Heart right ventricle (tissue), 16 donors: Measurements from ENCODE around the gene PPP6R3. TPM values are rescaled to one million over a fixed set of nuclear protein-coding genes. Genes with fewer than 3 reads are reported as not detected.

ENCODE experiments used
- ATAC-seq, 8 donors: fragments of 200-7000 bp; cut with Tn5 transposase; one replicate each; pipeline ENCODE4 v1.9.1; 2020; ENCODE audit warnings: mild to moderate bottlenecking in 8 of 8, moderate library complexity in 8 of 8, moderate number of reproducible peaks in 1 of 8
- DNase-seq, 2 donors: peaks; one replicate each; pipeline ENCODE4 v3.0.0-alpha.2; 2020
- H3K27ac ChIP-seq, 10 donors: fragments of 200-600 bp; sonication (generic) in 2 of 10; one replicate each; pipeline versions ENCODE4 v1.5.0 to v1.8.0; 2020 to 2022; ENCODE audit warnings: mild to moderate bottlenecking in 3 of 10
- H3K27me3 ChIP-seq, 7 donors: fragments of 200-600 bp; one replicate each; pipeline ENCODE4 v1.8.0; 2021 to 2022; ENCODE audit warnings: mild to moderate bottlenecking in 2 of 7
- H3K36me3 ChIP-seq, 9 donors: fragments of 200-600 bp; sonication (generic) in 1 of 9; one replicate each; pipeline versions ENCODE4 v1.5.0 to v1.8.0; 2020 to 2022; ENCODE audit warnings: mild to moderate bottlenecking in 2 of 9
- H3K4me1 ChIP-seq, 9 donors: fragments of 200-600 bp; sonication (generic) in 1 of 9; one replicate each; pipeline versions ENCODE4 v1.5.0 to v1.8.0; 2020 to 2022; ENCODE audit warnings: mild to moderate bottlenecking in 4 of 9
- H3K4me3 ChIP-seq, 10 donors: fragments of 200-600 bp; sonication (generic) in 2 of 10; one replicate each; pipeline versions ENCODE4 v1.5.0 to v1.8.0; 2020 to 2022; ENCODE audit warnings: mild to moderate bottlenecking in 7 of 10, moderate library complexity in 2 of 10
- H3K9me3 ChIP-seq, 11 donors: fragments of 200-600 bp in 10 of 11; sonication (generic) in 2 of 11; one replicate each; pipeline versions ENCODE4 v1.5.0 to v1.8.0; 2013 to 2022; ENCODE audit warnings: mild to moderate bottlenecking in 2 of 11, control low read depth in 1 of 11, moderate library complexity in 1 of 11
- WGBS, 2 donors: extraction: QIAGEN DNeasy Blood & Tissue Kit; methylation state at CpG; one replicate each; pipeline ENCODE4 v1.1.7; 2013; ENCODE audit warnings: inconsistent platforms in 1 of 2; 5-methylcytosine and 5-hydroxymethylcytosine counted together
- intact Hi-C, 10 donors: fragments of 100-400 bp; cut with DNase I; formaldehyde crosslinking; loops; one replicate each; pipeline versions ENCODE4 v1.11.1 to v1.14.2; 2022
- polyA plus RNA-seq, 2 donors: library from polyadenylated mRNA; stranded (reverse); fragments of 200-250 nt; gene quantifications; one replicate each; pipeline ENCODE4 v1.2.3, GENCODE V29; 2013
- total RNA-seq, 10 donors: library from RNA; stranded (reverse); fragmentation: NEBNext Ultra II Directional in 3 of 10; extraction: Animal tissue kit (Norgen Biotek cat#: 25700) in 3 of 10; gene quantifications; one replicate each; pipeline versions ENCODE4 v1.2.1 to v1.2.4, GENCODE V29; 2021 to 2023
- TF ChIP-seq, protein P1 (sequence below), 9 donors: fragments of 200-600 bp; sonication (generic) in 2 of 9; IDR thresholded peaks; one replicate each; pipeline versions ENCODE4 v1.5.0 to v1.8.0; 2021 to 2022; ENCODE audit warnings: antibody characterized with exemption in 9 of 9, mild to moderate bottlenecking in 5 of 9, moderate library complexity in 1 of 9
- donor health status: Arrhythmogenic right ventricular cardiomyopathy.
- donor health status: ischemic (EF 13 %, LVEDD 7.1; RV severe dilation, severe dysfunction).
- donor health status: healthy with polysubstance abuse.
- donor health status: DM: no; HTN: yes; CAD: no.
- donor health status: DM: no; HTN: no; CAD: no.
- donor health status: ischemic (EF 25% LVEDD 6.9; RV normal size, moderate dysfunction).
- donor health status: ischemic (EF 25% LVEDD 5.7; RV mildly dilated, moderate dysfunction).
- donor health status: healthy.
- donor health status: DM: yes; HTN: yes; CAD: no.
- donor health status: Ischemic cardiomyopathy.
- donor health status: ischemic (EF 35%, LVEDD 5.7; RV mildly dilated, moderate dysfunction).
- donor health status: nonischemic (EF 11% LVEDD 7.7; RV severe dilation, severe dysfunction).
- donor health status: DM: yes; HTN: yes; CAD: no.
- donor health status: PGD.
- donor health status: ischemic (EF 29% LVEDD 5.4; RV normal size, mild dysfunction).
- donor health status: nonischemic (EF 23%, LVEDD 6.1; RV moderate dilation, normal function).

PPP6R3 gene
- total and polyA plus RNA-seq, 12 donors: 18.4 to 98.1 (median 80.8) TPM

DNA sequence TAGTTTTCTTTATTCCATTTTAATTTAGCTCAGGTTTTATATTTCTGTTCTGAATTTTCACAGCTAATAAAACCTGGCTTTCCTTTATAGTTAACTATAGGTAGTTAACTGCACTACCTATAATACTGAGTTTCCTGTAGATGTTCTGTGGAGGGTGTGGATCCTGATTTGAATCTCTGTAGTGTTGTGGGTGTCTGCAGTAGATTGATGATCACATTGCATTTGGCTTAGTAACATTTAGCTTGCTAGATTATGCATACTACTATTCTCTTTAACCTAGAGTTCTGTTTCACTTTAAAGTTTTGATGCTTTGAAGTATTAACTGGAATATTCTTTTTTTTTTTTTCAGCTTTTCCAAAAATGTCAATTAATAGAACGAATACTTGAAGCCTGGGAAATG lies 110.1 kb downstream of the PPP6R3 start:
- no peak overlapping the region for H3K27ac ChIP-seq
- ATAC-seq (no peak), DNase-seq (no peak)
- H3K9me3 ChIP-seq: no peaks in the 10 kb centered on the region
- H3K36me3 ChIP-seq: peaks cover 0 to 99% (median 53%) of the 10 kb centered on the region in 9 donors
- WGBS, 2 donors: 86 to 97% methylated on average over 1 of the region's 1 CpG
- H3K4me1 ChIP-seq: peaks cover 0 to 31% (median 19%) of the 10 kb centered on the region in 9 donors
- H3K4me3 ChIP-seq: no peak overlapping the region
- TF ChIP-seq, protein P1, sequence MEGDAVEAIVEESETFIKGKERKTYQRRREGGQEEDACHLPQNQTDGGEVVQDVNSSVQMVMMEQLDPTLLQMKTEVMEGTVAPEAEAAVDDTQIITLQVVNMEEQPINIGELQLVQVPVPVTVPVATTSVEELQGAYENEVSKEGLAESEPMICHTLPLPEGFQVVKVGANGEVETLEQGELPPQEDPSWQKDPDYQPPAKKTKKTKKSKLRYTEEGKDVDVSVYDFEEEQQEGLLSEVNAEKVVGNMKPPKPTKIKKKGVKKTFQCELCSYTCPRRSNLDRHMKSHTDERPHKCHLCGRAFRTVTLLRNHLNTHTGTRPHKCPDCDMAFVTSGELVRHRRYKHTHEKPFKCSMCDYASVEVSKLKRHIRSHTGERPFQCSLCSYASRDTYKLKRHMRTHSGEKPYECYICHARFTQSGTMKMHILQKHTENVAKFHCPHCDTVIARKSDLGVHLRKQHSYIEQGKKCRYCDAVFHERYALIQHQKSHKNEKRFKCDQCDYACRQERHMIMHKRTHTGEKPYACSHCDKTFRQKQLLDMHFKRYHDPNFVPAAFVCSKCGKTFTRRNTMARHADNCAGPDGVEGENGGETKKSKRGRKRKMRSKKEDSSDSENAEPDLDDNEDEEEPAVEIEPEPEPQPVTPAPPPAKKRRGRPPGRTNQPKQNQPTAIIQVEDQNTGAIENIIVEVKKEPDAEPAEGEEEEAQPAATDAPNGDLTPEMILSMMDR (IDR thresholded peaks at IDR 0.05): no peak
- intact Hi-C loops: no loop called here
- H3K27me3 ChIP-seq: no peaks in the 10 kb centered on the region

DNA sequence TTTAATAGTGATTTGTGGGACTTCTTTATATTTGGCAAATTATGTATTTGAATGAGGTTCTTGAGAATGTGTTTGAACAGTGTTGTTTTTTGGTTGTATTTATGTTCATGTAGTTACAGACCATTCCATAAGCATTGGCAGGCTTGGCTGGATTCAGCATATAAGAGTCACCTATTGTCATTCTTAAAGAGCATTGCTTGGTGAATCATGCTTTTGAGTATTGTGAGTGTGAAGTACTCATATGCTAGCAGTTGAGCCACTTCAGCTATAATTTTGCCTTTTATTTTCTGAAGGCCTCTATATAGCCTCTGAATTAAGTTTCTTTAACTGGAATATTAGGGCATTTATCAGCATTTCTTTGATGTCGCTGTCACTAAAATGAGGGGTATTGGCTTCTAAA lies 113.8 kb downstream of the PPP6R3 start:
- peaks cover 0 to 45% (median 28%) of the 10 kb centered on the region in 9 donors for H3K4me1 ChIP-seq
- no peak for ATAC-seq
- H3K36me3 ChIP-seq: peaks cover 0 to 100% (median 51%) of the 10 kb centered on the region in 9 donors
- DNase-seq: no peak
- H3K9me3 ChIP-seq: no peaks in the 10 kb centered on the region
- H3K27ac ChIP-seq: no peak overlapping the region
- H3K4me3 ChIP-seq: no peak overlapping the region
- WGBS, 2 donors: 97% methylated on average over 1 of the region's 1 CpG
- intact Hi-C loops: no loop called here
- H3K27me3 ChIP-seq: no peaks in the 10 kb centered on the region
- TF ChIP-seq, protein P1 (IDR thresholded peaks at IDR 0.05): no peak

DNA sequence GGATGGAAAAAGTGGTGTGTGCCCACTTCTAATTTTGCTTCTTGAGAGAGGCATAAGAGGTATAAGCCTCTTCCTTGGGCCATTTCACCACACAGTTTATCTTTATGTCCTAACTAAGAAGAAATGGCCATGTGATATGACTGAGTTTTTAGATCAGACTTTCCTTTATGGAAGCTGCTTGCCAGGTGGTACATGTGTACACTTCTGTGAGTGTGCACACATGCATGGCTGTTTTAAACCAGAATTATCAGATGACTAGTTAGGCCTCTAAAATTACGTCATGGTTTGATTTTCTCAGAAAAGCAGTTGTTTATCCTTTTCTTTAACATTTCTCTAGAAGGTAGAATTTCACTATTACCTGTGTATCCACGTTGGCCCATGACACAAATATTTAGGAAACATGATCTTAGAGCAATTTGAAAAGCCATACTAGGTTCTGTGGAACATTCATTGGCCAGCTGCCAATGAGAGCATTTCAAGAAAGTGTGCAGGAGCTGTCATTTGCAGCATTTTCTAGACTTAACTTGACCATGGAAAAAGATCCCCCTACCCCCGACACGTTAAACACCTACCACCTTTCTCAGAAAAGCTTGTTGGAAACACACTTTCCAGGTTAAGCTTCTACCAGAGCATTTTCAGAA lies 114.6 kb downstream of the PPP6R3 start:
- H3K27ac ChIP-seq: no peak overlapping the region
- H3K4me1 ChIP-seq: peaks cover 0 to 45% (median 33%) of the 10 kb centered on the region in 9 donors
- H3K9me3 ChIP-seq: no peaks in the 10 kb centered on the region
- intact Hi-C loops: no loop called here
- ATAC-seq: no peak
- no peaks in the 10 kb centered on the region for H3K27me3 ChIP-seq
- H3K36me3 ChIP-seq: peaks cover 0 to 100% (median 51%) of the 10 kb centered on the region in 9 donors
- TF ChIP-seq, protein P1 (IDR thresholded peaks at IDR 0.05): no peak
- no peak for DNase-seq
- H3K4me3 ChIP-seq: no peak overlapping the region
- 86 to 87% methylated on average over 4 of the region's 4 CpGs for WGBS, 2 donors

DNA sequence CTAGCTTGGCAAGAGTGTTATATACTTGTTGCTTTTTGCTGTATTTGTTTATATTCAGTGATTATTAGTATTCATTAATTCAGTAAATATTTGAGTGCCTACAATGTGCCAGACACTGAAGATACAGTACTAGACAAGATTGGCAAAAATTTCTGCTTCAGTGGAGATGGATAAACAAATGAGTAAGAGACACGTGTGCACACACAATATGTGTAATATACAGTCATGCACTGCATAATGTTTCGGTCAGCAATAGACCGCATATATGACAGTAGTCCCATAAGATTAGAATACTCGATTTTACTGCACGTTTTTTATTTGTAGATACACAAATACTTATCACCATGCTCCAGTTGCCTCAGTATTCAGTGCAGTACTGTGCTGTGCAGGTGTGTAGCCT lies 118.9 kb downstream of the PPP6R3 start:
- H3K36me3 ChIP-seq: peaks cover 0 to 89% (median 34%) of the 10 kb centered on the region in 9 donors
- intact Hi-C loops: no loop called here
- peaks cover 10 to 73% (median 63%) of the 10 kb centered on the region in 9 donors for H3K4me1 ChIP-seq
- H3K4me3 ChIP-seq: no peak overlapping the region
- no peaks in the 10 kb centered on the region for H3K27me3 ChIP-seq
- H3K27ac ChIP-seq: no peak overlapping the region
- TF ChIP-seq, protein P1 (IDR thresholded peaks at IDR 0.05): no peak
- 93 to 94% methylated on average over 5 of the region's 5 CpGs for WGBS, 2 donors
- DNase-seq (no peak), ATAC-seq (no peak)
- H3K9me3 ChIP-seq: no peaks in the 10 kb centered on the region
